ENCODE measurements around the gene FRMD4A. TPM values are rescaled to one million over a fixed set of nuclear protein-coding genes. Genes with fewer than 3 reads are reported as not detected.

FRMD4A gene
- total RNA-seq, 1 experiment from 2014 or later: 19.6 TPM

GRCh38 chr10:13631594-13631993 is 699.1 kb downstream of the FRMD4A start:
- no peak for DNase-seq
- no peak overlapping the region for H2AK5ac ChIP-seq (ENCODE audit: insufficient read length, low read length)
- H3K79me1 ChIP-seq (ENCODE audit: insufficient read depth, low read depth, low read length, poor library complexity, severe bottlenecking): no peaks in the 10 kb centered on the region
- H3K23me2 ChIP-seq (ENCODE audit: insufficient read length, low read depth, low read length, poor library complexity, severe bottlenecking): no peaks in the 10 kb centered on the region
- H3K14ac ChIP-seq (ENCODE audit: insufficient read depth, low read length): no peak overlapping the region
- H3K9me3 Mint-ChIP-seq: no peaks in the 10 kb centered on the region; a peak in 1 of 5 replicates
- H3K23ac ChIP-seq (ENCODE audit: insufficient read length, low read depth, low read length): no peak overlapping the region
- H3K79me2 ChIP-seq (ENCODE audit: insufficient read depth, low read length): no peaks in the 10 kb centered on the region
- no peaks in the 10 kb centered on the region for H4K20me1 ChIP-seq (ENCODE audit: control insufficient read depth, insufficient read depth, insufficient read length)
- H4K5ac ChIP-seq (ENCODE audit: insufficient read length, low read depth, low read length): no peak overlapping the region
- no peak overlapping the region for H3K27ac Mint-ChIP-seq
- WGBS (ENCODE audit: extremely low coverage, insufficient read length, low lambda C conversion rate): no CpG with 5 or more reads among the region's 6 CpGs
- no peaks in the 10 kb centered on the region for H3K27me3 Mint-ChIP-seq (ENCODE audit: low read depth)
- H3K4me1 ChIP-seq (ENCODE audit: insufficient read depth, low read length): peaks cover 5% of the 10 kb centered on the region
- H2AFZ ChIP-seq (ENCODE audit: low read length): no peak overlapping the region
- H4K8ac ChIP-seq (replicated peaks; ENCODE audit: insufficient read length, low read depth, low read length): no peak overlapping the region
- no peak overlapping the region for H3K4ac ChIP-seq (ENCODE audit: low read depth, low read length)
- H3K4me1 Mint-ChIP-seq: peaks cover 6 to 11% of the 10 kb centered on the region in 2 experiments; a peak in 3 of 4 replicates
- H3K27ac ChIP-seq (ENCODE audit: insufficient read length, low read depth, low read length): no peak overlapping the region
- H3T11ph ChIP-seq (ENCODE audit: low read length): no peak overlapping the region
- H2BK20ac ChIP-seq (ENCODE audit: low read depth, low read length, poor library complexity, severe bottlenecking): no peak overlapping the region
- H3K27me3 ChIP-seq (ENCODE audit: insufficient read depth, low read length): no peaks in the 10 kb centered on the region
- no peak for TF ChIP-seq CTCF (conservative IDR thresholded peaks at IDR 0.05)
- H3K4me3 Mint-ChIP-seq: no peak overlapping the region
- no peak overlapping the region for H2BK12ac ChIP-seq (ENCODE audit: insufficient read length, low read depth, low read length)
- H3K36me3 Mint-ChIP-seq (ENCODE audit: insufficient read depth in 1 of 3, low read depth in 3 of 3): peaks cover 0 to 6% (median 0%) of the 10 kb centered on the region in 3 experiments; a peak in 2 of 7 replicates
- H3K4me2 ChIP-seq (ENCODE audit: insufficient read depth, insufficient read length, low read length): no peak overlapping the region
- H3K18ac ChIP-seq (ENCODE audit: insufficient read length, low read depth, low read length): no peak overlapping the region
- H3K56ac ChIP-seq (ENCODE audit: insufficient read length, low read depth, low read length): no peak overlapping the region
- no peak overlapping the region for H2BK120ac ChIP-seq (ENCODE audit: low read depth, low read length, poor library complexity, severe bottlenecking)
- no peaks in the 10 kb centered on the region for H3K9me3 ChIP-seq (ENCODE audit: control insufficient read depth, low read depth, low read length)
- no peak overlapping the region for H2BK5ac ChIP-seq (ENCODE audit: insufficient read length, low read length)
- H2BK15ac ChIP-seq (ENCODE audit: low read depth, low read length): no peak overlapping the region
- no peak overlapping the region for H3K9ac ChIP-seq (ENCODE audit: extremely low read depth, insufficient read length, low read length)
- no peak overlapping the region for H4K91ac ChIP-seq (ENCODE audit: insufficient read length, low read depth, low read length)

All from H9 (cell line).